Calu3 (cell line): ENCODE measurements around the gene STMN3. TPM values are rescaled to one million over a fixed set of nuclear protein-coding genes. Genes with fewer than 3 reads are reported as not detected.

Source experiments
- BruUV-seq: library from RNA; stranded (reverse); fragments of 400-500 nt; replicated peaks from 2 replicates; lab custom pipeline; 2021; lab: Mats Ljungman, UMichigan
- CTCF ChIA-PET: fragments of 300-600 bp; sonication (Branson Sonifier 250); formaldehyde crosslinking; loops from one replicate; lab custom pipeline; 2022; ENCODE audit warnings: antibody characterized with exemption; lab: Charles Lee
- DNase-seq: peaks from one replicate; pipeline ENCODE4 v3.0.0; 2022
- H3K27ac Mint-ChIP-seq: one replicate; pipeline ENCODE4 v1.8.0; 2022; ENCODE audit warnings: mixed read lengths; ENCODE audit not compliant: unreplicated experiment
- H3K27me3 Mint-ChIP-seq: one replicate; pipeline ENCODE4 v1.8.0; 2022; ENCODE audit warnings: mixed read lengths; ENCODE audit not compliant: unreplicated experiment
- H3K36me3 Mint-ChIP-seq: one replicate; pipeline ENCODE4 v1.8.0; 2022; ENCODE audit warnings: mild to moderate bottlenecking, moderate library complexity, mixed read lengths; ENCODE audit not compliant: insufficient read depth, unreplicated experiment
- H3K4me1 Mint-ChIP-seq: one replicate; pipeline ENCODE4 v1.8.0; 2022; ENCODE audit warnings: mild to moderate bottlenecking, low read depth, mixed read lengths; ENCODE audit not compliant: unreplicated experiment
- H3K4me3 Mint-ChIP-seq: one replicate; pipeline ENCODE4 v1.8.0; 2022; ENCODE audit warnings: mild to moderate bottlenecking, low read depth, moderate library complexity, mixed read lengths; ENCODE audit not compliant: unreplicated experiment
- H3K9me3 Mint-ChIP-seq: one replicate; pipeline ENCODE4 v1.8.0; 2022; ENCODE audit warnings: low read depth, mixed read lengths; ENCODE audit not compliant: unreplicated experiment
- CTCF ChIP-seq: fragments of 200-600 bp; IDR thresholded peaks from one replicate; pipeline ENCODE4 v1.8.0; 2022; ENCODE audit warnings: antibody characterized with exemption; ENCODE audit not compliant: unreplicated experiment
- intact Hi-C: fragments of 100-400 bp; cut with micrococcal nuclease; formaldehyde crosslinking; loops from one replicate; pipeline ENCODE4 v1.10.0; 2022; ENCODE audit not compliant: unreplicated experiment
- total RNA-seq: library from RNA; stranded (reverse); gene quantifications from 2 replicates; pipeline ENCODE4 v1.2.3, GENCODE V29; 2022

The STMN3 gene
- total RNA-seq, 1 experiment from 2014 or later, result 2.3 TPM

GRCh38 chr20:63697357-63697867 is 44.2 kb upstream of the STMN3 start:
- CTCF ChIA-PET, result no interaction called here

GRCh38 chr20:63696628-63697356 is 43.6 kb upstream of the STMN3 start, which contains the start of gene TNFRSF6B:
Gene TNFRSF6B, plus strand, starts transcription at chr20:63696652. Its CDS starts 116 bp downstream, at chr20:63696768.
- Mint-ChIP-seq H3K27ac (peak within 1 kb of the TSS; percentile 63), H3K9me3 (no peaks in the 10 kb centered on the region), H3K4me1 (peaks cover 35% of the 10 kb centered on the region), H3K4me3 (peak within 1 kb of the TSS; percentile 30), H3K27me3 (no peaks in the 10 kb centered on the region), H3K36me3 (peaks cover 95% of the 10 kb centered on the region)
- no TSS peak for BruUV-seq
- CTCF ChIA-PET, result no interaction called here
- no peak for DNase-seq
- no peak for TF ChIP-seq CTCF
- intact Hi-C loops, result no loop called here

More at GRCh38 chr20:63697357-63697867, 44.2 kb upstream of the STMN3 start:
- H3K36me3 Mint-ChIP-seq, result peaks cover 93% of the 10 kb centered on the region
- H3K9me3 Mint-ChIP-seq, result no peaks in the 10 kb centered on the region
- peak overlapping the region; percentile 63 for H3K27ac Mint-ChIP-seq
- no peak for TF ChIP-seq CTCF
- intact Hi-C loops, result no loop called here
- H3K4me3 Mint-ChIP-seq, result no peak overlapping the region
- no TSS peak for BruUV-seq
- H3K27me3 Mint-ChIP-seq, result no peaks in the 10 kb centered on the region
- no peak for DNase-seq
- peaks cover 29% of the 10 kb centered on the region for H3K4me1 Mint-ChIP-seq

- H3K36me3 Mint-ChIP-seq, result peaks cover 96% of the 10 kb centered on the region
- intact Hi-C loops, result no loop called here
- H3K27me3 Mint-ChIP-seq, result no peaks in the 10 kb centered on the region
- CTCF ChIA-PET, result no interaction called here
- peaks cover 40% of the 10 kb centered on the region for H3K4me1 Mint-ChIP-seq
- no peak for DNase-seq
- H3K27ac Mint-ChIP-seq, result peak overlapping the region; percentile 63
- H3K4me3 Mint-ChIP-seq, result peak overlapping the region; percentile 30
- no peaks in the 10 kb centered on the region for H3K9me3 Mint-ChIP-seq
- TF ChIP-seq CTCF, result no peak
- no TSS peak for BruUV-seq
These were observed 43.0 kb upstream of the STMN3 start for GRCh38 chr20:63696306-63696627.

- intact Hi-C loops, result no loop called here
- CTCF ChIA-PET, result no interaction called here
- no TSS peak for BruUV-seq
These were observed 42.4 kb upstream of the STMN3 start for GRCh38 chr20:63695424-63696305.

More at GRCh38 chr20:63695424-63696305, 42.4 kb upstream of the STMN3 start:
- Mint-ChIP-seq H3K4me1 (peaks cover 44% of the 10 kb centered on the region), H3K4me3 (no peak overlapping the region), H3K9me3 (no peaks in the 10 kb centered on the region), H3K27me3 (no peaks in the 10 kb centered on the region), H3K36me3 (peaks cover 96% of the 10 kb centered on the region), H3K27ac (peak overlapping the region; percentile 63)
- no peak for DNase-seq
- TF ChIP-seq CTCF, result no peak
